Thymus (tissue), 11 donors: Measurements from ENCODE around the gene SERTAD1. TPM values are rescaled to one million over a fixed set of nuclear protein-coding genes. Genes with fewer than 3 reads are reported as not detected.

Experiments
- DNase-seq, 9 donors: peaks; one replicate each; pipeline ENCODE4 v3.0.0-alpha.2; 2013; ENCODE audit warnings: low spot score in 9 of 9, low read depth in 6 of 9, missing footprints in 1 of 9
- H3K27ac ChIP-seq, 2 donors: one replicate each; pipeline ENCODE4 v1.5.1; 2013; ENCODE audit warnings: control low read depth in 1 of 2, low read depth in 1 of 2, low read length in 1 of 2, mild to moderate bottlenecking in 1 of 2, moderate library complexity in 1 of 2
- H3K27me3 ChIP-seq, 2 donors: one replicate each; pipeline ENCODE4 v1.5.1; 2013; ENCODE audit warnings: low read length in 1 of 2; ENCODE audit not compliant: control insufficient read depth in 2 of 2, insufficient read depth in 1 of 2
- H3K36me3 ChIP-seq, 2 donors: one replicate each; pipeline ENCODE4 v1.5.1; 2013; ENCODE audit warnings: low read length in 1 of 2, mild to moderate bottlenecking in 1 of 2, moderate library complexity in 1 of 2; ENCODE audit not compliant: control insufficient read depth in 2 of 2, insufficient read depth in 2 of 2
- H3K4me1 ChIP-seq, 2 donors: one replicate each; pipeline ENCODE4 v1.5.1; 2013; ENCODE audit warnings: low read length in 2 of 2; ENCODE audit not compliant: control insufficient read depth in 2 of 2, insufficient read depth in 2 of 2
- H3K4me3 ChIP-seq, 2 donors: one replicate each; pipeline ENCODE4 v1.5.1; 2013; ENCODE audit warnings: low read length in 2 of 2, control low read depth in 1 of 2, mild to moderate bottlenecking in 1 of 2
- H3K9me3 ChIP-seq, 2 donors: one replicate each; pipeline ENCODE4 v1.5.1; 2013; ENCODE audit warnings: low read length in 1 of 2, mild to moderate bottlenecking in 1 of 2; ENCODE audit not compliant: control insufficient read depth in 2 of 2, insufficient read depth in 1 of 2
- WGBS: extraction: QIAGEN DNeasy Blood & Tissue Kit; methylation state at CpG from one replicate; pipeline ENCODE4 v1.1.7; 2013; 5-methylcytosine and 5-hydroxymethylcytosine counted together
- polyA plus RNA-seq: library from polyadenylated mRNA; stranded (reverse); fragments of 200-250 nt; gene quantifications from one replicate; pipeline ENCODE4 v1.2.3, GENCODE V29; 2013
- total RNA-seq: library from RNA; stranded (reverse); fragments of 120-200 nt; gene quantifications from one replicate; pipeline ENCODE4 v1.2.4, GENCODE V29; 2013
- donor health status: healthy.

SERTAD1 gene
- total and polyA plus RNA-seq, 2 donors, result 7.6 to 15.4 TPM

GRCh38 chr19:40378509-40378908, 47.3 kb downstream of the SERTAD1 start:
- 93% methylated on average over 2 of the region's 2 CpGs for WGBS

GRCh38 chr19:40377876-40378385, 47.9 kb downstream of the SERTAD1 start:
- Histone ChIP-seq H3K9me3 (no peaks in the 10 kb centered on the region), H3K36me3 (peaks cover 9 to 22% of the 10 kb centered on the region in 2 donors), H3K27ac (no peak overlapping the region), H3K27me3 (no peaks in the 10 kb centered on the region), H3K4me1 (no peaks in the 10 kb centered on the region), H3K4me3 (no peak overlapping the region)
- DNase-seq, result no peak
- WGBS, result 96% methylated on average over 25 of the region's 25 CpGs

More at GRCh38 chr19:40378509-40378908, 47.3 kb downstream of the SERTAD1 start:
- no peaks in the 10 kb centered on the region for H3K27me3 ChIP-seq
- peaks cover 6 to 22% of the 10 kb centered on the region in 2 donors for H3K36me3 ChIP-seq
- H3K4me3 ChIP-seq, result no peak overlapping the region
- no peaks in the 10 kb centered on the region for H3K9me3 ChIP-seq
- no peak overlapping the region for H3K27ac ChIP-seq
- no peak for DNase-seq
- H3K4me1 ChIP-seq, result no peaks in the 10 kb centered on the region

- no peaks in the 10 kb centered on the region for H3K9me3 ChIP-seq
- H3K27me3 ChIP-seq, result no peaks in the 10 kb centered on the region
- no peak overlapping the region for H3K4me3 ChIP-seq
- 97% methylated on average over 17 of the region's 17 CpGs for WGBS
- peaks cover 13 to 34% of the 10 kb centered on the region in 2 donors for H3K36me3 ChIP-seq
- no peak overlapping the region for H3K27ac ChIP-seq
- no peak for DNase-seq
- no peaks in the 10 kb centered on the region for H3K4me1 ChIP-seq
Observed at GRCh38 chr19:40376286-40376862, 49.4 kb downstream of the SERTAD1 start.

GRCh38 chr19:40374084-40374483, 51.7 kb downstream of the SERTAD1 start:
- Histone ChIP-seq H3K9me3 (no peaks in the 10 kb centered on the region), H3K36me3 (peaks cover 21 to 41% of the 10 kb centered on the region in 2 donors), H3K4me3 (no peak overlapping the region), H3K27ac (no peak overlapping the region), H3K4me1 (no peaks in the 10 kb centered on the region), H3K27me3 (no peaks in the 10 kb centered on the region)
- 97% methylated on average over 7 of the region's 7 CpGs for WGBS
- DNase-seq, result no peak

GRCh38 chr19:40371802-40372122, 54.0 kb downstream of the SERTAD1 start:
- Histone ChIP-seq H3K4me3 (no peak overlapping the region), H3K36me3 (peaks cover 20 to 34% of the 10 kb centered on the region in 2 donors), H3K27ac (no peak overlapping the region), H3K4me1 (no peaks in the 10 kb centered on the region), H3K27me3 (no peaks in the 10 kb centered on the region), H3K9me3 (no peaks in the 10 kb centered on the region)
- 99% methylated on average over 5 of the region's 5 CpGs for WGBS
- DNase-seq, result no peak

Other genes with a start within 250 kb of the SERTAD1 start
- 4.8 TPM for gene MAP3K10, start 234.6 kb downstream of the SERTAD1 start, total RNA-seq
- gene MAP3K10, start 234.6 kb downstream of the SERTAD1 start, polyA plus RNA-seq, result 10.8 TPM
- gene TTC9B, start 207.6 kb downstream of the SERTAD1 start, total RNA-seq, result not detected
- gene TTC9B, start 207.6 kb downstream of the SERTAD1 start, polyA plus RNA-seq, result 0.11 TPM
- gene CCNP, start 199.3 kb downstream of the SERTAD1 start, total RNA-seq, result 0.05 TPM
- gene CCNP, start 199.3 kb downstream of the SERTAD1 start, polyA plus RNA-seq, result 0.34 TPM
- 48.9 TPM for gene AKT2, start 140.6 kb downstream of the SERTAD1 start, total RNA-seq
- gene AKT2, start 140.6 kb downstream of the SERTAD1 start, polyA plus RNA-seq, result 110 TPM
- 7.3 TPM for gene C19orf47, start 77.6 kb downstream of the SERTAD1 start, total RNA-seq
- gene C19orf47, start 77.6 kb downstream of the SERTAD1 start, polyA plus RNA-seq, result 13.9 TPM
- gene PLD3, start 77.3 kb downstream of the SERTAD1 start, total RNA-seq, result 70.3 TPM
- 108 TPM for gene PLD3, start 77.3 kb downstream of the SERTAD1 start, polyA plus RNA-seq
- gene HIPK4, start 35.8 kb downstream of the SERTAD1 start, total RNA-seq, result under 0.01 TPM
- 0.07 TPM for gene HIPK4, start 35.8 kb downstream of the SERTAD1 start, polyA plus RNA-seq
- gene PRX, start 12.6 kb downstream of the SERTAD1 start, total RNA-seq, result 1.0 TPM
- 1.7 TPM for gene PRX, start 12.6 kb downstream of the SERTAD1 start, polyA plus RNA-seq
- gene SERTAD3, start 18.3 kb upstream of the SERTAD1 start, total RNA-seq, result 17.6 TPM
- 35.2 TPM for gene SERTAD3, start 18.3 kb upstream of the SERTAD1 start, polyA plus RNA-seq
- 49.9 TPM for gene BLVRB, start 39.8 kb upstream of the SERTAD1 start, total RNA-seq
- gene BLVRB, start 39.8 kb upstream of the SERTAD1 start, polyA plus RNA-seq, result 88.8 TPM
- 0.24 TPM for gene SPTBN4, start 41.0 kb upstream of the SERTAD1 start, total RNA-seq
- gene SPTBN4, start 41.0 kb upstream of the SERTAD1 start, polyA plus RNA-seq, result 0.73 TPM
- gene SHKBP1, start 150.9 kb upstream of the SERTAD1 start, total RNA-seq, result 33.1 TPM
- gene SHKBP1, start 150.9 kb upstream of the SERTAD1 start, polyA plus RNA-seq, result 117 TPM
- 6.0 TPM for gene LTBP4, start 175.4 kb upstream of the SERTAD1 start, total RNA-seq
- gene LTBP4, start 175.4 kb upstream of the SERTAD1 start, polyA plus RNA-seq, result 35.6 TPM